ENCODE results near the gene OLFML1.
A peak's percentile ranks its signal among the peaks of the same experiment; 100 is the strongest.

The OLFML1 gene

GRCh38 chr11:7484131-7484530, 1.2 kb upstream of the OLFML1 start:
- DNase-seq: no peak

GRCh38 chr11:7484645-7485044, 661 bp upstream of the OLFML1 start:
- DNase-seq: no peak

GRCh38 chr11:7486098-7486780, 933 bp downstream of the OLFML1 start:
- DNase-seq: no peak

GRCh38 chr11:7486781-7487140, 1.5 kb downstream of the OLFML1 start:
- DNase-seq: no peak

- no peak for DNase-seq
These were observed 2.1 kb downstream of the OLFML1 start for GRCh38 chr11:7487360-7487759.

- no peak for DNase-seq
These were observed 3.4 kb downstream of the OLFML1 start for GRCh38 chr11:7488681-7489080.

GRCh38 chr11:7489376-7489775, 4.1 kb downstream of the OLFML1 start:
- DNase-seq: no peak

DNA sequence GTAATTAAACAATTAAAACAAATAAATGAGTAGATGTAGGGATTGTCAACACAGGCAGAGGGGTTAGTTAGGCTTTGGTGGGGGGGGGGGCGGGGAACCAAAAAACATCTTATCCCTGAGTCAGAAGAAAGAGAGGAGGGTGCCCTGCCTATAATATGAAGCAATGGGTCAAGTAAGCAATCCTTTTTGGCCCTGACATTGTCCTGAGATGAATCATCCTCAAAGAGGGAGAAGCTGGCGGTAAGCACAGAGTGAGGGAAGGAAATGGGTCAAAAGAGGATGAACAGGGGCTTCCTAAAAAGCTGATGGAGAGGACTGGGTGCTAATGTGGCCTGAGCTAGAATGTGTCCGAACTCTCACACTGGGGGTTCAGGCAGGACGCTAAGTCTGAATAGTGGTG, 4.7 kb downstream of the OLFML1 start:
- no peak for DNase-seq

DNA sequence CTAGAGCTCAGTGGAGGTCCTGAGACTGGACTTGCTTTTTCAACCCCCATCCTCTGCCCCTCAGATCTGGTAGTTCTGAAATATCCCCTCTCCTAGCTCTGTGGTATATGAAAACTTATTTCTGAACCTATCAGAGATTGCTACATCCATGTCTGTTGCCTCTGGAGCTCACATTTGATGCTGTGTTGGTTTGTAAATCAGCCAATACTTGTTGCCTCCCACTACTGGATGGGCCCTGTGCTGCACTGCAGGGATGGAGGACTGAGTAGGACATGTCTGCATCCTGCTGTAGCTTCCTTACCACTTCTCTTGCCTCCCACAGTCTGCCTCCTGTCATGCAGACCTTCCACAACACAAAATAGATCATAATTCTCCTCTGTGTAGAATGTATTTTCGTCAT, 5.2 kb downstream of the OLFML1 start:
- DNase-seq: no peak

DNA sequence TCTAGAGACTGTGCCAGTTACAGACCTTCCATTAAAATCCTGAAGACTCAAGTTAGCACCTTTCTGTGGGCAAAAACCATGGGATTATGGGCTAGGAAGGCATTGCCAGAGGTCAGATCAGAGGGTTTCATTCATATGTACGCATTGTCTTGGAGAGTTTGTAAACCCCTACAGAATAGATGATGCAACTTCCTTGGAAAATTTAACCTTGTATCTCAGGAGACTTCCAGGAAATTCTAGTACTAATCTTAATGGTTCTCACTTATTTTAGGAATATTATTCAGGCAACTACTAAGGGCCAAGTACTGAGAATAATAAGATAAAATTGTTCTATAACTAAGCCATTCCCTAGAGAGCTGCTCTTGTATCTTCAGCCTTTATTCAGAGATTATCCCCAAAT, 6.9 kb downstream of the OLFML1 start:
- no peak for DNase-seq

GRCh38 chr11:7493670-7494069, 8.4 kb downstream of the OLFML1 start:
- DNase-seq: no peak

DNA sequence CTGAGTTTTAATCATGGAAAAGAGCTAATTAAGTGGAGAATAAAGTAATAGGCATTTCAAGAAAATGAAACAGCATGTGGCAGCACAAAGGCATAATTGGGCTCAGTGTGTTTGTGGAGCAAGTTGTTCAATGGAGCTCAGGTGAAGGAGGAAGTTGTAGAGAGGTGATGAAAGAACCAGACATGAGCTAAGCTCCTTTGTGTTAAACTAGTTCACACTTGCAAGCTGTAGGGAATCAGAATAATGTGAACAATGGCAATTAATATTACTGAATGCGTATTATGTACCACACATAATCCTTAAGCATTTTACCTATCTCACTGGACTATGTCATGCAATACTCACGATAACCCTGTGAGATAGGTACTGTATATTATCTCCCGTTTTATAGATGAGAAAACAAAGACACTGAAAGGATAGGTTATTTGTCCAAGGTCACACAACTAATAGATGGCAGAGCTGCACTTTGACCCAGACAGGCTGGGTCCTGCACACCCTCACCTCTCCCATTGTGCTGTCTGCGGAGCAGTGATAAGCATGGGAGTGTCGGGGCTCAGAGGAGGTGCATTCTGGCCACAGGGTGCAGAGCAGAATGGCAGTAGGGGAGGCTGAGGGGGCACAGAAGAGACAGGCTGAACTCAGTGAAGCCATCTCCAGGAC, 8.9 kb downstream of the OLFML1 start:
- no peak for DNase-seq

- no peak for DNase-seq
These were observed 10.7 kb downstream of the OLFML1 start for GRCh38 chr11:7495882-7496551.

- DNase-seq: no peak
These were observed 12.9 kb downstream of the OLFML1 start for GRCh38 chr11:7498193-7498592.

GRCh38 chr11:7499081-7499480, 13.8 kb downstream of the OLFML1 start:
- DNase-seq: no peak

GRCh38 chr11:7500251-7500650, 14.9 kb downstream of the OLFML1 start:
- DNase-seq: no peak

DNA sequence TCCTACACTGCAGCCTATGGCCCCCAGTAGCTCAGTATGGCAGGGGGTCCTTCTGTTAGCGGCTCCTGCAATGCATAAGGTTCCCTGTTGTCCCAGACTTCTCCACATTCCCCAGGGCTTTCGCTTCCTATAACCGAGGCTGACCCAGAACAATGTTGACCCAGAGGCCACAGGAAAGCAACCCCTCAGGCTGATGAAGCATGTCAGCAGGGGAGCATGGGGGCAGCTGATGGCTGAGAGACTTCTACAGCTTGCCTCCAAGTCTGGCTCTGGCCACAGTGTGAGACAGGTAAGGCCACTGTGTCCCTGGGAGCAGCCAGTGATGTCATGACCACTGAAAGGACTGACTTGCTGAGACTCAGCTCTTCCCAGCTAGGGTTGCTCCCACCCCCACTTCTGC, 15.9 kb downstream of the OLFML1 start:
- no peak for DNase-seq

DNA sequence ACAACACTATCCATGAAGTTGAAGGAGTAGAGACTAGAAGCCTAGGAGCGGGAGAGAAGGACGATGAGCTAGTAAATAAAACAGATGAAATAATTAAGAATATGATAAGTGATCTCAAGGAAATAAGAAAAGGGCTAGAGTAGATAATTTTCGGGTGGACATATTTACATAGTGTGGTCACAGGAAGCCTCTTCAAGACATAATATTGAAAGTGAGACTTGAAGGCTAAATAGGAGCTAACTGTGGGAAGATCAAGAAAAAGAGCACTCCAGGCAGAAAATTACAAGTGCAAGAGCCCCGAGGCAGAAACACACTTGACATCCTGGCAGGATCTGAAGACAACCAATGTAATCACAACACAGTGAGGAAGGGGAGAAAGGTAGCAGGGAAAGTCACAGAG, 16.6 kb downstream of the OLFML1 start:
- DNase-seq: no peak

GRCh38 chr11:7506243-7506642, 20.9 kb downstream of the OLFML1 start:
- DNase-seq: no peak

- DNase-seq: no peak
These were observed 22.8 kb downstream of the OLFML1 start for GRCh38 chr11:7508087-7508486.

GRCh38 chr11:7509966-7510365, 24.7 kb downstream of the OLFML1 start:
- no peak for DNase-seq

- peak in 1 of 2 experiments; percentile 17 for DNase-seq
These were observed 26.1 kb downstream of the OLFML1 start for GRCh38 chr11:7511401-7511800.

DNA sequence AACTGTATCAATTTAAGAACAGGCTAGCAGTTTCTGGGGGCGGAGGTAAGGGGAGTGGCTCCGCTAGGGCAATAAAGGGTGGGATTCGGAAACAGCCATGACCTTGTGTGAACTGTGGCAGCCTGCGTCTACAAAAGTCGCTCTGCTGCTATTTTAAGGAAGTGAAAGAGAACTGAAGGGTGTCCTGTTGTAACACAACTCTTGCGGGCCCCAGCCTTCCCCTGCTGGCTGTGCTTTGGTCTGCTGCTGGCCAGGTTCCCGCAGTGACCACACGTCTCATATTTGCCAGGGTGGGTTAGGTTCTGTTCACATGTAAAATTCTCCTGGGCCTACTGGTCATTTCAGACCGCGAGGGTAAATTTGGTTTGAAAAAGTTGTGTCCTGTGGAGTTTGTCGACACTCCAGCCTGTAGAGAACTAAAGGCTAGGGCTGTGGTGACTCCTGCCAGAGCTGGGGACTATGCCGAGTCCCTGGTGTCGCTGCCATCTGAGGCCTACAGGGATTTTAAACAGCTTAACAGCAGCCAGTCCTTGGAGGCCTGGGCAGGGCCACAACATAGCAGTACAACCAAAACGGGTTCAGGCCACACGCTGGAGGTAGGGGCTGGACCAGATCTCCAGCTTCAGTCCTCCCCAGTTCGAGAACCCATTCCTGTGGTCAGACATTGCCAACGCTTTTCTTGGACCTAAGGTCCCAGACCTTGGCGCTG, 27.4 kb downstream of the OLFML1 start:
- no peak for DNase-seq

All from SHP77 (cell line).